H54 (cell line): Measurements from ENCODE around the gene ACTA1.

Source experiments
- DNase-seq: peaks from one replicate; pipeline ENCODE4 v3.0.0; 2011; ENCODE audit warnings: low spot score, mixed read lengths; ENCODE audit not compliant: insufficient read length
- FAIRE-seq: peaks from 3 replicates; lab custom pipeline; 2011; peaks lifted over from hg19 to GRCh38; lab: Jason Lieb, UNC
- POLR2A ChIP-seq: IDR thresholded peaks from 2 replicates; pipeline ENCODE4 v1.6.1; 2011; ENCODE audit warnings: low read depth, mild to moderate bottlenecking, low read length

The ACTA1 gene

DNA sequence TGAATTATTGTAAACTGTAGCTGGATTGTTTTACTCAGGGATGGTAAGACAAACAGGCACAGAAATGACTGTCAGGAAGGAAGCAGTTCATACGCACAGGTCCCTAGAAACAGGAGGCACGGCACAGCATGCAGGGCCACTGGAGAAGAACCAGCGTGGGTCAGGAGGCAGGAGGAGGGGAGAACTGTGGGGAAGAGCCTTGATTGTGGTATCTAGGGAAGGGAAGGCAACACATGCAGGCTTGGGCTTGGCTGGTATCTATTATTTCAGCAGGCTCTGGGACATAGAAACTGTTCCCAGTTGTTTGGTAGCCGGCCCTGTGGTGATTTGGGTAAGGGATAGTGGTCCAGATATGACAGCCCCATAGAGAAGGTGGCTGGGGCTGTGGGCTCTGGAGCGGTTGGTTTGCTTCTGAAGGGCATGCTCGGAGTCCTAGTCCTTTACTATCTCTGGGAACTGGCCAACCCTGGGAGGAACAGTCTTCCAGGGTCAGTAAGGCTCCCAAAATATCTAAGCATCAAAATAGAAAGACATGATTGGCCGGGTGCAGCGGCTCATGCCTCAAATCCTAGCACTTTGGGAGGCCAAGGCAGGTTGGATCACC lies 47.9 kb downstream of the ACTA1 start:
- no peak for FAIRE-seq
- no peak for TF ChIP-seq POLR2A

GRCh38 chr1:229384822-229385221 lies 49.1 kb downstream of the ACTA1 start:
- TF ChIP-seq POLR2A: no peak
- no peak for FAIRE-seq
- no peak for DNase-seq

More for the DNA sequence above, 47.9 kb downstream of the ACTA1 start:
- no peak for DNase-seq

GRCh38 chr1:229383961-229384360 lies 49.9 kb downstream of the ACTA1 start:
- FAIRE-seq (no peak), DNase-seq (no peak)
- no peak for TF ChIP-seq POLR2A

DNA sequence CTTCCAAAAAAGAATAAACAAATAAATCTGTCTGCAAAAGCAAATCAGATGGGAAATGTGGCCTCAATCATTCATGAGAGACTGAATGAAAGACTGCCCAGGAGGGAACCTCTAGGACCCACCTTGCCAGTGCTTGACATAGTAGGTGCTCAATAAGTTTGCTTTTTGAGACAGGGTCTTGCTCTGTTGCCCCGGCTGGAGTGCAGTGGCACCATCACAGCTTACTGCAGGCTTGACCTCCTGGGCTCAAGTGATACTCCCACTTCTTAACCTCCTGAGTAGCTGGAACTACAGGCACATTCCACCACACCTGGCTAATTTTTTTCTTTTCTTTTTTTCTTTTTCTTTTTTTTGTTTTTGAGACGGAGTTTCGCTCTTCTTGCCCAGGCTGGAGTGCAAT lies 50.7 kb downstream of the ACTA1 start:
- no peak for FAIRE-seq
- no peak for TF ChIP-seq POLR2A

More for the DNA sequence above, 50.7 kb downstream of the ACTA1 start:
- no peak for DNase-seq
